SK-N-SH (cell line): Measurements from ENCODE around the gene PLS3. TPM values are rescaled to one million over a fixed set of nuclear protein-coding genes. Genes with fewer than 3 reads are reported as not detected.

ENCODE experiments used
- CTCF ChIA-PET: fragments of 300-600, 350-600 bp; formaldehyde crosslinking; extraction: SDS; loops from one replicate; lab custom pipeline; 2021; lab: Yijun Ruan, JAX
- POLR2A ChIA-PET: fragments of 350-600 bp; sonication (Branson Sonifier 250); formaldehyde crosslinking; extraction: SDS; loops from one replicate; lab custom pipeline; 2020; ENCODE audit warnings: antibody characterized with exemption, inconsistent platforms; lab: Yijun Ruan, JAX
- DNase-seq: peaks from one replicate; pipeline ENCODE4 v3.0.0; 2012
- H2AFZ ChIP-seq: fragments of 200-600 bp; sonication (generic); 2 replicates; pipeline ENCODE4 v1.8.1; 2016; ENCODE audit warnings: antibody characterized with exemption, mild to moderate bottlenecking, low read depth
- H3F3A ChIP-seq: fragments of 200-600 bp; sonication (generic); replicated peaks from 2 replicates; pipeline ENCODE3; 2016; ENCODE audit warnings: antibody characterized with exemption, mild to moderate bottlenecking; ENCODE audit not compliant: insufficient read depth
- H3K27ac ChIP-seq, 2 experiments: fragments of 200-500 bp in 1 of 2; fragments of 200-600 bp in 1 of 2; sonication (Bioruptor generic) in 1 of 2; sonication (generic), shearing (Covaris generic) in 1 of 2; 2 replicates each; pipeline versions ENCODE4 v1.5.1 to v1.6.1; 2014 to 2016; ENCODE audit warnings: low read depth in 2 of 2, inconsistent platforms in 1 of 2, low read length in 1 of 2, mild to moderate bottlenecking in 1 of 2, mixed read lengths in 1 of 2
- H3K27me3 ChIP-seq: fragments of 200-600 bp; sonication (generic), shearing (Covaris generic); 2 replicates; pipeline ENCODE4 v1.6.1; 2016; ENCODE audit warnings: mixed run types; ENCODE audit not compliant: insufficient read depth
- H3K36me3 ChIP-seq, 2 experiments: fragments of 200-500 bp in 1 of 2; fragments of 200-600 bp in 1 of 2; sonication (Bioruptor generic) in 1 of 2; sonication (generic) in 1 of 2; replicated peaks in 1 of 2; 2 replicates each; pipeline versions ENCODE3 to v1.5.1; 2014 to 2016; ENCODE audit warnings: low read length in 1 of 2, mild to moderate bottlenecking in 1 of 2; ENCODE audit not compliant: insufficient read depth in 2 of 2, control insufficient read depth in 1 of 2
- H3K4me1 ChIP-seq, 2 experiments: fragments of 200-500 bp in 1 of 2; fragments of 200-600 bp in 1 of 2; sonication (Bioruptor generic) in 1 of 2; sonication (generic), shearing (Covaris generic) in 1 of 2; 2 replicates each; pipeline versions ENCODE4 v1.5.1 to v1.6.1; 2014 to 2016; ENCODE audit warnings: low read depth in 1 of 2, low read length in 1 of 2, mixed run types in 1 of 2; ENCODE audit not compliant: insufficient read depth in 2 of 2, control insufficient read depth in 1 of 2
- H3K4me2 ChIP-seq: fragments of 200-600 bp; sonication (generic), shearing (Covaris generic); 2 replicates; pipeline ENCODE4 v1.6.1; 2017; ENCODE audit warnings: mixed run types
- H3K4me3 ChIP-seq, 2 experiments: fragments of 200-500 bp in 1 of 2; fragments of 200-600 bp in 1 of 2; sonication (Bioruptor generic) in 1 of 2; sonication (generic), shearing (Covaris generic) in 1 of 2; 2 replicates each; pipeline versions ENCODE4 v1.5.1 to v1.8.1; 2014 to 2016; ENCODE audit warnings: low read depth in 2 of 2, inconsistent platforms in 1 of 2, low read length in 1 of 2, mild to moderate bottlenecking in 1 of 2, mixed read lengths in 1 of 2, moderate library complexity in 1 of 2
- H3K79me2 ChIP-seq: fragments of 200-600 bp; sonication (generic); 2 replicates; pipeline ENCODE4 v1.8.1; 2017; ENCODE audit warnings: mild to moderate bottlenecking; ENCODE audit not compliant: insufficient read depth
- H3K9ac ChIP-seq: fragments of 200-600 bp; sonication (generic); 2 replicates; pipeline ENCODE4 v1.6.1; 2017; ENCODE audit warnings: mixed run types
- H3K9me2 ChIP-seq: fragments of 200-600 bp; sonication (generic); 2 replicates; pipeline ENCODE4 v1.6.1; 2017; ENCODE audit warnings: mixed run types
- H3K9me3 ChIP-seq: fragments of 200-600 bp; sonication (generic); 2 replicates; pipeline ENCODE4 v1.6.1; 2017; ENCODE audit warnings: mixed run types, mild to moderate bottlenecking, moderate library complexity
- H4K20me1 ChIP-seq: fragments of 200-600 bp; sonication (generic); 2 replicates; pipeline ENCODE4 v1.6.1; 2017; ENCODE audit warnings: mild to moderate bottlenecking, mixed run types; ENCODE audit not compliant: insufficient read depth
- FOXJ3 ChIP-seq: sonication (generic); formaldehyde crosslinking; IDR thresholded peaks from 2 replicates; pipeline ENCODE4 v1.5.1; 2020; ENCODE audit warnings: mild to moderate bottlenecking, missing genetic modification reagents
- IRF3 ChIP-seq: fragments of 150-350 bp; IDR thresholded peaks from 2 replicates; pipeline ENCODE4 v1.6.1; 2016; ENCODE audit warnings: mild to moderate bottlenecking, low read depth, low read length
- MEF2A ChIP-seq: IDR thresholded peaks from 2 replicates; pipeline ENCODE4 v1.4.0; 2012; ENCODE audit warnings: low read depth, borderline replicate concordance
- NRF1 ChIP-seq: IDR thresholded peaks from 2 replicates; pipeline ENCODE4 v1.6.1; 2012; ENCODE audit warnings: low read depth, mild to moderate bottlenecking, low read length
- PBX3 ChIP-seq: IDR thresholded peaks from 2 replicates; pipeline ENCODE4; 2012
- REST ChIP-seq: IDR thresholded peaks from 2 replicates; pipeline ENCODE4 v1.6.1; 2012; ENCODE audit warnings: mild to moderate bottlenecking, low read depth, low read length, moderate library complexity
- RXRA ChIP-seq: IDR thresholded peaks from 2 replicates; pipeline ENCODE4 v1.4.0; 2012; ENCODE audit warnings: low read depth, mild to moderate bottlenecking, borderline replicate concordance
- SMC3 ChIP-seq: IDR thresholded peaks from 2 replicates; pipeline ENCODE4 v1.6.1; 2012; ENCODE audit warnings: low read depth, low read length, improper control_type of control experiment
- TAF1 ChIP-seq: IDR thresholded peaks from 2 replicates; pipeline ENCODE4 v1.6.1; 2012; ENCODE audit warnings: low read depth, mild to moderate bottlenecking, low read length, moderate library complexity, borderline replicate concordance
- TCF12 ChIP-seq: IDR thresholded peaks from 2 replicates; pipeline ENCODE4 v1.4.0; 2012
- USF1 ChIP-seq: IDR thresholded peaks from 2 replicates; pipeline ENCODE4 v1.4.0; 2012; ENCODE audit warnings: low read depth, borderline replicate concordance
- USF2 ChIP-seq: fragments of 150-350 bp; IDR thresholded peaks from 2 replicates; pipeline ENCODE4 v1.6.1; 2017; ENCODE audit warnings: antibody characterized with exemption, low read length, low read depth, borderline replicate concordance
- ZBTB33 ChIP-seq: IDR thresholded peaks from 2 replicates; pipeline ENCODE4 v1.4.0; 2012; ENCODE audit warnings: low read depth, borderline replicate concordance
- polyA plus RNA-seq, 3 experiments: library from polyadenylated mRNA; depleted of rRNA; stranded (reverse); fragments of >200 nt; gene quantifications; 2 replicates each; pipeline ENCODE4 v1.2.3, GENCODE V29; 2012

PLS3 gene
- polyA plus RNA-seq, 1 of the 3 experiments (the other 2 are of a cell fraction) = 35.7 TPM

- no peaks in the 10 kb centered on the region for H3K36me3 ChIP-seq
- ChIA-PET CTCF (no interaction called here), POLR2A (no interaction called here)
- no peaks in the 10 kb centered on the region for H3K4me1 ChIP-seq
- H3K9ac ChIP-seq = no peak overlapping the region
- no peaks in the 10 kb centered on the region for H4K20me1 ChIP-seq
- no peak for DNase-seq
- H3K9me3 ChIP-seq = no peaks in the 10 kb centered on the region
- H3K27me3 ChIP-seq = peaks cover 14% of the 10 kb centered on the region; the same call in 1 of the 2 replicates
- H3K79me2 ChIP-seq = no peaks in the 10 kb centered on the region
- TF ChIP-seq SMC3 = no peak
- no peak for TF ChIP-seq USF1
- TF ChIP-seq NRF1 = no peak
- no peak for TF ChIP-seq ZBTB33
- TF ChIP-seq FOXJ3 = no peak
- no peak for TF ChIP-seq RXRA
- TF ChIP-seq TCF12 = no peak
- no peak for TF ChIP-seq REST
- no peak for TF ChIP-seq IRF3
- no peak for TF ChIP-seq USF2
- TF ChIP-seq MEF2A = no peak
- no peak for TF ChIP-seq TAF1
- TF ChIP-seq PBX3 = no peak
- H3K9me2 ChIP-seq = no peaks in the 10 kb centered on the region
- H3F3A ChIP-seq = peaks cover 3% of the 10 kb centered on the region
- no peak overlapping the region for H3K27ac ChIP-seq
- no peak overlapping the region for H2AFZ ChIP-seq
- H3K4me2 ChIP-seq = no peak overlapping the region
- no peak overlapping the region for H3K4me3 ChIP-seq
These were observed 136.0 kb downstream of the PLS3 start for GRCh38 chrX:115696939-115697338.
